Measurements from ENCODE around the gene IL12RB1.

The IL12RB1 gene

GRCh38 chr19:18119013-18119716, 32.4 kb upstream of the IL12RB1 start:
- H3K4me3 ChIP-seq (ENCODE audit: low read length): no peak overlapping the region
- no peak for DNase-seq (ENCODE audit: low read depth)
- TF ChIP-seq CTCF (conservative IDR thresholded peaks at IDR 0.05; ENCODE audit: low read length): no peak

GRCh38 chr19:18118420-18119012, 31.8 kb upstream of the IL12RB1 start:
- TF ChIP-seq CTCF (conservative IDR thresholded peaks at IDR 0.05; ENCODE audit: low read length): no peak
- H3K4me3 ChIP-seq (ENCODE audit: low read length): peak overlapping the region; percentile 61
- no peak for DNase-seq (ENCODE audit: low read depth)

GRCh38 chr19:18117692-18118378, 31.1 kb upstream of the IL12RB1 start:
- H3K4me3 ChIP-seq (ENCODE audit: low read length): peak overlapping the region; percentile 61
- peak; percentile 72 for DNase-seq (ENCODE audit: low read depth)
- TF ChIP-seq CTCF (conservative IDR thresholded peaks at IDR 0.05; ENCODE audit: low read length): no peak

GRCh38 chr19:18117364-18117691, 30.6 kb upstream of the IL12RB1 start:
- no peak for TF ChIP-seq CTCF (conservative IDR thresholded peaks at IDR 0.05; ENCODE audit: low read length)
- DNase-seq (ENCODE audit: low read depth): no peak
- H3K4me3 ChIP-seq (ENCODE audit: low read length): peak overlapping the region; percentile 59

- DNase-seq (ENCODE audit: low read depth): no peak
- TF ChIP-seq CTCF (conservative IDR thresholded peaks at IDR 0.05; ENCODE audit: low read length): no peak
- H3K4me3 ChIP-seq (ENCODE audit: low read length): no peak overlapping the region
Observed at GRCh38 chr19:18114483-18114882, 27.7 kb upstream of the IL12RB1 start.

GRCh38 chr19:18113827-18114226, 27.1 kb upstream of the IL12RB1 start:
- H3K4me3 ChIP-seq (ENCODE audit: low read length): no peak overlapping the region
- TF ChIP-seq CTCF (conservative IDR thresholded peaks at IDR 0.05; ENCODE audit: low read length): no peak
- no peak for DNase-seq (ENCODE audit: low read depth)
